Measurements from ENCODE around the gene KMT5C. TPM values are rescaled to one million over a fixed set of nuclear protein-coding genes. Genes with fewer than 3 reads are reported as not detected.

Gene KMT5C
- total and polyA plus RNA-seq, 10 of the 15 experiments (the other 5 are each of a cell fraction or from before 2014, with no cell fraction given) = 0.20 to 15.8 (median 4.3) TPM; not detected in 1

GRCh38 chr19:55353803-55354697 lies 14.4 kb downstream of the KMT5C start:
- DNase-seq (ENCODE audit: low read depth, low spot score) (no peak), ATAC-seq (peak; percentile 91), FAIRE-seq (no peak)
- Histone ChIP-seq H3K4me2 (ENCODE audit: control insufficient read depth, insufficient read depth) (peak overlapping the region; percentile 68; the same call in 1 of the 2 replicates), H3K4me1 (ENCODE audit: control insufficient read depth, insufficient read depth, low read length) (no peaks in the 10 kb centered on the region; the same call in 1 of the 2 replicates), H2AFZ (ENCODE audit: control insufficient read depth, low read depth, low read length) (peak overlapping the region; percentile 29; the same call in 1 of the 2 replicates), H3K27me3 (replicated peaks in 1 of 2; ENCODE audit: control insufficient read depth in 2 of 2, insufficient read depth in 2 of 2, low read length in 1 of 2) (peaks cover 4 to 13% of the 10 kb centered on the region in 2 experiments; a peak in 3 of 4 replicates), H4K20me1 (ENCODE audit: control insufficient read depth, insufficient read depth) (no peaks in the 10 kb centered on the region; the same call in 1 of the 2 replicates), H3K79me2 (ENCODE audit: control insufficient read depth, insufficient read depth, low read length) (no peaks in the 10 kb centered on the region), H3K9me3 (replicated peaks; ENCODE audit: control insufficient read depth, insufficient read depth, low read length) (no peaks in the 10 kb centered on the region), H3K4me3 (no peak overlapping the region), H3K36me3 (ENCODE audit: control insufficient read depth in 2 of 2, insufficient read depth in 2 of 2, low read length in 1 of 2) (no peaks in the 10 kb centered on the region), H3K27ac (ENCODE audit: control insufficient read depth, insufficient read depth) (no peak overlapping the region), H3K9ac (ENCODE audit: control insufficient read depth, insufficient read depth, low read length) (no peak overlapping the region)
- POLR2A ChIA-PET = no interaction called here
- CTCF ChIA-PET = no interaction called here
- SMC1A ChIA-PET (ENCODE audit: uncharacterized antibody, unreplicated experiment) = no interaction called here
- TF ChIP-seq JUND (IDR thresholded peaks at IDR 0.05; ENCODE audit: low read depth, low read length) = no peak
- no peak for TF ChIP-seq RB1 (IDR thresholded peaks at IDR 0.05; ENCODE audit: borderline replicate concordance)
- no peak for TF ChIP-seq RBBP5 (conservative IDR thresholded peaks at IDR 0.05)
- 7% methylated on average over 53 of the region's 72 CpGs for WGBS (ENCODE audit: insufficient coverage, insufficient replicate concordance, low lambda C conversion rate, missing lambda C conversion rate)
- RAD21 ChIA-PET (ENCODE audit: unreplicated experiment) = no interaction called here
- in situ Hi-C loops (cut with MboI) = no loop called here
- BruUV-seq (replicated peaks) = no TSS peak
- intact Hi-C loops (cut with micrococcal nuclease; ENCODE audit: unreplicated experiment) = no loop called here

- no TSS peak for BruUV-seq (replicated peaks)
- H3K4me2 ChIP-seq (ENCODE audit: control insufficient read depth, insufficient read depth) = peak within 1 kb of the TSS; percentile 68; the same call in 1 of the 2 replicates
- H3K36me3 ChIP-seq (ENCODE audit: control insufficient read depth in 2 of 2, insufficient read depth in 2 of 2, low read length in 1 of 2) = no peaks in the 10 kb centered on the region
- H3K4me3 ChIP-seq = no peak within 1 kb of the TSS
- peaks cover 4 to 13% of the 10 kb centered on the region in 2 experiments; a peak in 3 of 4 replicates for H3K27me3 ChIP-seq (replicated peaks in 1 of 2; ENCODE audit: control insufficient read depth in 2 of 2, insufficient read depth in 2 of 2, low read length in 1 of 2)
- H3K9ac ChIP-seq (ENCODE audit: control insufficient read depth, insufficient read depth, low read length) = no peak within 1 kb of the TSS
- RAD21 ChIA-PET (ENCODE audit: unreplicated experiment) = no interaction called here
- 14% methylated on average over 22 of the region's 43 CpGs for WGBS (ENCODE audit: insufficient coverage, insufficient replicate concordance, low lambda C conversion rate, missing lambda C conversion rate)
- no peaks in the 10 kb centered on the region; the same call in 1 of the 2 replicates for H4K20me1 ChIP-seq (ENCODE audit: control insufficient read depth, insufficient read depth)
- H3K79me2 ChIP-seq (ENCODE audit: control insufficient read depth, insufficient read depth, low read length) = no peaks in the 10 kb centered on the region
- H3K27ac ChIP-seq (ENCODE audit: control insufficient read depth, insufficient read depth) = no peak within 1 kb of the TSS
- ATAC-seq (no peak), DNase-seq (ENCODE audit: low read depth, low spot score) (no peak), FAIRE-seq (no peak)
- H2AFZ ChIP-seq (ENCODE audit: control insufficient read depth, low read depth, low read length) = peak within 1 kb of the TSS; percentile 29; the same call in 1 of the 2 replicates
- intact Hi-C loops (cut with micrococcal nuclease; ENCODE audit: unreplicated experiment) = no loop called here
- no peaks in the 10 kb centered on the region; the same call in 1 of the 2 replicates for H3K4me1 ChIP-seq (ENCODE audit: control insufficient read depth, insufficient read depth, low read length)
- CTCF ChIA-PET = no interaction called here
- no peaks in the 10 kb centered on the region for H3K9me3 ChIP-seq (replicated peaks; ENCODE audit: control insufficient read depth, insufficient read depth, low read length)
- SMC1A ChIA-PET (ENCODE audit: uncharacterized antibody, unreplicated experiment) = no interaction called here
- in situ Hi-C loops (cut with MboI) = no loop called here
- POLR2A ChIA-PET = no interaction called here
- no peak for TF ChIP-seq TCF3 (IDR thresholded peaks at IDR 0.05; ENCODE audit: borderline replicate concordance, insufficient read depth, low read depth, low read length)
- TF ChIP-seq PAX8 (IDR thresholded peaks at IDR 0.05) = no peak
- TF ChIP-seq ETV6 (conservative IDR thresholded peaks at IDR 0.05 in 1 of 2, IDR thresholded peaks at IDR 0.05 in 1 of 2; ENCODE audit: borderline replicate concordance in 1 of 2, low read depth in 1 of 2) = no peak
- no peak for TF ChIP-seq PML (IDR thresholded peaks at IDR 0.05; ENCODE audit: low read length)
- no peak for TF ChIP-seq SMAD5 (IDR thresholded peaks at IDR 0.05; ENCODE audit: low read depth)
- no peak for TF ChIP-seq IRF5 (IDR thresholded peaks at IDR 0.05; ENCODE audit: borderline replicate concordance)
- no peak for TF ChIP-seq BCL11A (IDR thresholded peaks at IDR 0.05; ENCODE audit: low read depth, low read length)
- no peak for TF ChIP-seq ZSCAN29 (IDR thresholded peaks at IDR 0.05)
- no peak for TF ChIP-seq WRNIP1 (IDR thresholded peaks at IDR 0.05; ENCODE audit: borderline replicate concordance, low read depth, low read length)
- TF ChIP-seq FOS (IDR thresholded peaks at IDR 0.05; ENCODE audit: borderline replicate concordance, extremely low read depth, insufficient read length) = no peak
- no peak for TF ChIP-seq CREM (IDR thresholded peaks at IDR 0.05; ENCODE audit: low read depth)
- TF ChIP-seq MTA2 (IDR thresholded peaks at IDR 0.05; ENCODE audit: low read depth) = no peak
Measured at GRCh38 chr19:55354698-55355212, 15.1 kb downstream of the KMT5C start, which contains the start of gene COX6B2. COX6B2 (minus strand) TSS chr19:55354719; CDS start chr19:55354521, 198 bp downstream.
